Measurements from ENCODE around the gene FLNC. TPM values are rescaled to one million over a fixed set of nuclear protein-coding genes. Genes with fewer than 3 reads are reported as not detected.

The FLNC gene
- total RNA-seq, 4 donors from 2014 or later = 3.0 to 27.3 (median 7.5) TPM

GRCh38 chr7:128791972-128792327, 38.3 kb upstream of the FLNC start:
- intact Hi-C loops (cut with DNase I) = no loop called here
- Histone ChIP-seq H3K27me3 (peaks cover 0 to 27% (median 2%) of the 10 kb centered on the region in 4 donors), H3K4me1 (peaks cover 9 to 34% (median 9%) of the 10 kb centered on the region in 3 donors)

GRCh38 chr7:128792471-128793180, 37.6 kb upstream of the FLNC start:
- intact Hi-C loops (cut with DNase I) = no loop called here
- no peak for DNase-seq
- 64 to 70% methylated on average over 6 of the region's 10 CpGs for WGBS, 2 donors
- no peaks in the 10 kb centered on the region for H3K9me3 ChIP-seq
- H3K27me3 ChIP-seq = peaks cover 0 to 27% (median 2%) of the 10 kb centered on the region in 4 donors
- H3K36me3 ChIP-seq = no peaks in the 10 kb centered on the region
- peak overlapping the region in 1 of 4 donors; percentile 90 for H3K4me3 ChIP-seq
- no peak for TF ChIP-seq CTCF (IDR thresholded peaks at IDR 0.05)
- TF ChIP-seq POLR2A (IDR thresholded peaks at IDR 0.05) = no peak
- H3K4me1 ChIP-seq = peaks cover 9 to 34% (median 9%) of the 10 kb centered on the region in 3 donors
- H3K27ac ChIP-seq = no peak overlapping the region

More at GRCh38 chr7:128791972-128792327, 38.3 kb upstream of the FLNC start:
- 0 to 30% methylated on average over 5 to 7 of the region's 9 CpGs for WGBS, 2 donors
- H3K27ac ChIP-seq = peak overlapping the region in 2 of 4 donors; percentile 58 to 65
- no peaks in the 10 kb centered on the region for H3K9me3 ChIP-seq
- H3K4me3 ChIP-seq = peak overlapping the region; percentile 61 to 90 (median 76)
- no peaks in the 10 kb centered on the region for H3K36me3 ChIP-seq
- no peak for TF ChIP-seq CTCF (IDR thresholded peaks at IDR 0.05)
- no peak for DNase-seq

GRCh38 chr7:128793181-128793547, 37.0 kb upstream of the FLNC start:
- H3K27ac ChIP-seq = no peak overlapping the region
- intact Hi-C loops (cut with DNase I) = no loop called here
- peaks cover 0 to 27% (median 2%) of the 10 kb centered on the region in 4 donors for H3K27me3 ChIP-seq
- no peaks in the 10 kb centered on the region for H3K9me3 ChIP-seq
- H3K36me3 ChIP-seq = no peaks in the 10 kb centered on the region
- no peak overlapping the region for H3K4me3 ChIP-seq
- 94 to 99% methylated on average over 5 of the region's 5 CpGs for WGBS, 2 donors
- TF ChIP-seq CTCF (IDR thresholded peaks at IDR 0.05) = no peak
- TF ChIP-seq POLR2A (IDR thresholded peaks at IDR 0.05) = no peak
- no peak for DNase-seq
- H3K4me1 ChIP-seq = peaks cover 9 to 34% (median 9%) of the 10 kb centered on the region in 3 donors

- Histone ChIP-seq H3K36me3 (no peaks in the 10 kb centered on the region), H3K4me1 (peaks cover 9 to 34% (median 9%) of the 10 kb centered on the region in 3 donors), H3K27ac (no peak overlapping the region), H3K27me3 (peaks cover 0 to 27% (median 2%) of the 10 kb centered on the region in 4 donors), H3K4me3 (no peak overlapping the region), H3K9me3 (no peaks in the 10 kb centered on the region)
- WGBS, 2 donors = 29 to 69% methylated on average over 2 of the region's 3 CpGs
- TF ChIP-seq POLR2A (IDR thresholded peaks at IDR 0.05) = no peak
- no peak for TF ChIP-seq CTCF (IDR thresholded peaks at IDR 0.05)
- intact Hi-C loops (cut with DNase I) = no loop called here
- no peak for DNase-seq
Measured at GRCh38 chr7:128794020-128794419, 36.2 kb upstream of the FLNC start.

GRCh38 chr7:128794436-128794835, 35.8 kb upstream of the FLNC start:
- intact Hi-C loops (cut with DNase I) = no loop called here
- H3K27ac ChIP-seq = no peak overlapping the region
- H3K4me3 ChIP-seq = no peak overlapping the region
- H3K27me3 ChIP-seq = peaks cover 0 to 27% (median 2%) of the 10 kb centered on the region in 4 donors
- TF ChIP-seq POLR2A (IDR thresholded peaks at IDR 0.05) (no peak), CTCF (IDR thresholded peaks at IDR 0.05) (no peak)
- no peaks in the 10 kb centered on the region for H3K36me3 ChIP-seq
- WGBS, 2 donors = 81 to 89% methylated on average over 5 to 7 of the region's 8 CpGs
- peaks cover 9 to 34% (median 9%) of the 10 kb centered on the region in 3 donors for H3K4me1 ChIP-seq
- DNase-seq = no peak
- H3K9me3 ChIP-seq = no peaks in the 10 kb centered on the region

All from esophagus squamous epithelium (tissue), 5 donors.